C4-2B (cell line): ENCODE measurements around the gene MRTFB.

Experiments used
- H3K27ac ChIP-seq: fragments of 450-650 bp; 2 replicates; pipeline ENCODE4 v1.5.1; 2017
- ZFX ChIP-seq: fragments of 450-650 bp; IDR thresholded peaks from 2 replicates; pipeline ENCODE4 v1.6.1; 2017
- TF ChIP-seq, protein P1 (sequence below): fragments of 450-650 bp; conservative IDR thresholded peaks from 2 replicates; pipeline ENCODE4 v1.5.1; 2017; ENCODE audit warnings: mild to moderate bottlenecking

MRTFB gene

DNA sequence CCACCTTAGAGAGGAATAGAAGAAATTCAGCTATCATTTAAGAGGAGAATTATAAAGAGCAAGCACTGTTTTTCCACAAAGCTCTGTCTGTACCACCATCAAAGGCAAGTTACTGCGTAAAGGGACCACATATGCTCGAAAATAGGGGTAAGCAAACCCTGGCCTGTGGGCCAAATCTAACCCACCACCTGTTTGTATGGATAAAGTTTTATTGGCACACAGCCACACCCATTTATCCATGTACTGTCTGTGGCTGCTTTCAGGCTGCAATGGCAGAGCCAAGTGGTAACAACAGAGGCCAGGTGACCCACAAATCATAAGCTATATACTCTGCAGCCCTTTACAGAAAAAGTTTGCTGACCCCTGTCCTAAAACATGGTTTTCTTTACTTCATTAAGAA, 180.3 kb downstream of the MRTFB start:
- H3K27ac ChIP-seq = no peak overlapping the region
- TF ChIP-seq ZFX = no peak
- TF ChIP-seq, protein P1, sequence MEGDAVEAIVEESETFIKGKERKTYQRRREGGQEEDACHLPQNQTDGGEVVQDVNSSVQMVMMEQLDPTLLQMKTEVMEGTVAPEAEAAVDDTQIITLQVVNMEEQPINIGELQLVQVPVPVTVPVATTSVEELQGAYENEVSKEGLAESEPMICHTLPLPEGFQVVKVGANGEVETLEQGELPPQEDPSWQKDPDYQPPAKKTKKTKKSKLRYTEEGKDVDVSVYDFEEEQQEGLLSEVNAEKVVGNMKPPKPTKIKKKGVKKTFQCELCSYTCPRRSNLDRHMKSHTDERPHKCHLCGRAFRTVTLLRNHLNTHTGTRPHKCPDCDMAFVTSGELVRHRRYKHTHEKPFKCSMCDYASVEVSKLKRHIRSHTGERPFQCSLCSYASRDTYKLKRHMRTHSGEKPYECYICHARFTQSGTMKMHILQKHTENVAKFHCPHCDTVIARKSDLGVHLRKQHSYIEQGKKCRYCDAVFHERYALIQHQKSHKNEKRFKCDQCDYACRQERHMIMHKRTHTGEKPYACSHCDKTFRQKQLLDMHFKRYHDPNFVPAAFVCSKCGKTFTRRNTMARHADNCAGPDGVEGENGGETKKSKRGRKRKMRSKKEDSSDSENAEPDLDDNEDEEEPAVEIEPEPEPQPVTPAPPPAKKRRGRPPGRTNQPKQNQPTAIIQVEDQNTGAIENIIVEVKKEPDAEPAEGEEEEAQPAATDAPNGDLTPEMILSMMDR = no peak

DNA sequence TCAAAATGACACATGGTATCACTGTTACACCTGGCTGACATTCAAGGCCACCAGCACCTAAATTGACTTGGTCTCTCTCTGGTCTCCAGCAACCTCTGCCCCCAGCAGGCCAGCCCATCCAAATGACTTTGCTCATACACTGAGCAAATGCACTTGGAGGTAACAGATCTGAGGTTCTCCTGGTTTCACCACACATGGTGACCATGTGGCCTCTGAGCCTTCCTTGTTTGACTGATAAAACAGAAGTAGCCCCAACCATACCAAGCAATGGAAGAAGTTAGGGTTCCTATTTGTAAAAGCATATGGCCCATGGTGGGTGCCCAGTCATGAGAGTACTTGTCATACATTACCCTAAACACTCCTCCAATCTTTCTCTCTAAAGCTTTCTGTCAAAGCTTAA, 181.7 kb downstream of the MRTFB start:
- no peak overlapping the region for H3K27ac ChIP-seq
- no peak for TF ChIP-seq ZFX
- TF ChIP-seq, protein P1 = no peak

- H3K27ac ChIP-seq = no peak overlapping the region
- TF ChIP-seq, protein P1 = no peak
- no peak for TF ChIP-seq ZFX
Measured at GRCh38 chr16:14263011-14263410, 191.9 kb downstream of the MRTFB start.

DNA sequence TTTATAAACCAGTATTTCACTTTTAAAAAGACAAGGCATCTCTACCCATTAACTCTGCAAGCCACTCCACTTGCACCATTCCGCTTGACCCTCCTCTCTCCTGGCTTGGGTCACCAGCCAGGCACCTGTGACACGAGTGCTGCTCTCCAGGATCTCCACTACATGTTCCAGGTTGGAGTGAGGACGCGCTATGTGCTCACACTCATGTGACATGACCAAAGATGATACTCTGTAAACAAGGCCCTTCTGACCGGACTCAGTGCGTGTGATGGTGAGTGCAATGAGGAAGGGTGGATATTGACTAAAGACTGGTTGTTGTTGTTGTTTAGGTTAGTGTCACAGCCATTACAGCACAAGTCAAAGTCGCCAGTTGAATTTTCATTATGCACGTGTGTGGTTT, 192.7 kb downstream of the MRTFB start:
- no peak for TF ChIP-seq ZFX
- TF ChIP-seq, protein P1 = no peak
- no peak overlapping the region for H3K27ac ChIP-seq

- no peak for TF ChIP-seq ZFX
- TF ChIP-seq, protein P1 = no peak
- H3K27ac ChIP-seq = no peak overlapping the region
Measured at GRCh38 chr16:14264327-14264943, 193.3 kb downstream of the MRTFB start.

GRCh38 chr16:14268073-14268472, 197.0 kb downstream of the MRTFB start:
- TF ChIP-seq, protein P1 = no peak
- no peak for TF ChIP-seq ZFX
- H3K27ac ChIP-seq = no peak overlapping the region

GRCh38 chr16:14275934-14276333, 204.8 kb downstream of the MRTFB start:
- no peak for TF ChIP-seq ZFX
- TF ChIP-seq, protein P1 = no peak
- no peak overlapping the region for H3K27ac ChIP-seq
